ENCODE measurements around the gene NR2F1. TPM values are rescaled to one million over a fixed set of nuclear protein-coding genes. Genes with fewer than 3 reads are reported as not detected.

The NR2F1 gene
- total RNA-seq, 1 donor from 2014 or later: 0.73 TPM

- intact Hi-C loops (cut with DNase I): no loop called here
- no peak for DNase-seq (ENCODE audit: low spot score)
Observed at GRCh38 chr5:93576994-93577853, 5.8 kb upstream of the NR2F1 start.

- DNase-seq (ENCODE audit: low spot score): no peak
- intact Hi-C loops (cut with DNase I): no loop called here
Observed at GRCh38 chr5:93577854-93578812, 4.9 kb upstream of the NR2F1 start.

- intact Hi-C loops (cut with DNase I): no loop called here
- no peak for DNase-seq (ENCODE audit: low spot score)
Observed at GRCh38 chr5:93578813-93579691, 4.0 kb upstream of the NR2F1 start.

GRCh38 chr5:93579692-93580062 is 3.3 kb upstream of the NR2F1 start:
- intact Hi-C loops (cut with DNase I): loop anchor here (2.0 to 10.0 kb wide), 4 partner anchors 31 to 533 kb away; a partner anchor contains a TSS
- no peak for DNase-seq (ENCODE audit: low spot score)

GRCh38 chr5:93580063-93580926 is 2.7 kb upstream of the NR2F1 start:
- no peak for DNase-seq (ENCODE audit: low spot score)
- intact Hi-C loops (cut with DNase I): loop anchor here (2.0 to 10.0 kb wide), 4 partner anchors 31 to 532 kb away; a partner anchor contains a TSS

GRCh38 chr5:93580927-93581445 is 2.0 kb upstream of the NR2F1 start, which contains the start of gene NR2F1-AS1:
NR2F1-AS1 (minus strand) TSS chr5:93581219.
- DNase-seq (ENCODE audit: low spot score): no peak
- intact Hi-C loops (cut with DNase I): loop anchor here (2.0 to 10.0 kb wide), 4 partner anchors 30 to 531 kb away; a partner anchor contains a TSS

- intact Hi-C loops (cut with DNase I): loop anchor here (5.0 to 10.0 kb wide), 2 partner anchors 323 to 530 kb away; a partner anchor contains a TSS
- DNase-seq (ENCODE audit: low spot score): no peak
Observed at GRCh38 chr5:93582167-93582462, 907 bp upstream of the NR2F1 start.

GRCh38 chr5:93583439-93583767 is 381 bp downstream of the NR2F1 start:
- intact Hi-C loops (cut with DNase I): loop anchor here (5.0 to 10.0 kb wide), 2 partner anchors 321 to 529 kb away; a partner anchor contains a TSS

GRCh38 chr5:93583768-93584595 is 960 bp downstream of the NR2F1 start:
- DNase-seq (ENCODE audit: low spot score): no peak
- intact Hi-C loops (cut with DNase I): loop anchor here (5.0 to 10.0 kb wide), 2 partner anchors 321 to 528 kb away; a partner anchor contains a TSS

More at GRCh38 chr5:93583439-93583767, 381 bp downstream of the NR2F1 start:
- no peak for DNase-seq (ENCODE audit: low spot score)

- intact Hi-C loops (cut with DNase I): loop anchor here (5.0 to 10.0 kb wide), 2 partner anchors 320 to 528 kb away; a partner anchor contains a TSS
- no peak for DNase-seq (ENCODE audit: low spot score)
Observed at GRCh38 chr5:93584596-93585040, 1.6 kb downstream of the NR2F1 start.

- intact Hi-C loops (cut with DNase I): loop anchor here (10.0 kb wide), 1 partner anchor 320 kb away; no protein-coding TSS in a partner anchor
- DNase-seq (ENCODE audit: low spot score): no peak
Observed at GRCh38 chr5:93585041-93585766, 2.2 kb downstream of the NR2F1 start.

GRCh38 chr5:93585767-93586385 is 2.9 kb downstream of the NR2F1 start:
- no peak for DNase-seq (ENCODE audit: low spot score)
- intact Hi-C loops (cut with DNase I): loop anchor here (10.0 kb wide), 1 partner anchor 319 kb away; no protein-coding TSS in a partner anchor

- intact Hi-C loops (cut with DNase I): loop anchor here (10.0 kb wide), 1 partner anchor 318 kb away; no protein-coding TSS in a partner anchor
- DNase-seq (ENCODE audit: low spot score): no peak
Observed at GRCh38 chr5:93586736-93587596, 3.9 kb downstream of the NR2F1 start.

GRCh38 chr5:93587597-93588351 is 4.8 kb downstream of the NR2F1 start:
- intact Hi-C loops (cut with DNase I): loop anchor here (10.0 kb wide), 1 partner anchor 317 kb away; no protein-coding TSS in a partner anchor

More at GRCh38 chr5:93587597-93588351, 4.8 kb downstream of the NR2F1 start:
- no peak for DNase-seq (ENCODE audit: low spot score)

All from cardiac septum (tissue), 1 donor.